ENCODE data around the gene TPSG1. TPM values are rescaled to one million over a fixed set of nuclear protein-coding genes. Genes with fewer than 3 reads are reported as not detected.

Gene TPSG1
- total and polyA plus RNA-seq, 10 of the 15 experiments (the other 5 are each of a cell fraction or from before 2014, with no cell fraction given), result not detected

DNA sequence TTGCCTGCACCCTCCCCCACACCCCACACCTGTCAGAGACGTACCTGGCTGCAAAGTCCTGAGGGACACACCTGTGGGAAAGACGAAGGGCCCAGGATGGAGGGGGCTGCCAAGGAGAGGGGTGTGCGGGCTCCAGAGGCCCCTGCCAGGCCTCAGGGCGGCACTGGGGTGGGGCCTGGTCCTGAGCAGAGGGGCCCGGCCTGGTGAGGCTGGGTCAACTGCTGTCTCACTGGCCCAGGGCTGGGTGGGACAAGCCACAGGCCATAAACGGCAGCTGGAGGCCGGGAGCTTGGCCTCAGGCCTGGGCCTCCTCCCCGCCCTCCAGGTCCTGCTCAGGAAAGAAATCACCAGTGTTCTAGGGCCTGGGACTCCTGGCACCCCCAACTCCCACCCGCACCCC is 510 bp downstream of the TPSG1 start (continued):
- TF ChIP-seq, protein P1, sequence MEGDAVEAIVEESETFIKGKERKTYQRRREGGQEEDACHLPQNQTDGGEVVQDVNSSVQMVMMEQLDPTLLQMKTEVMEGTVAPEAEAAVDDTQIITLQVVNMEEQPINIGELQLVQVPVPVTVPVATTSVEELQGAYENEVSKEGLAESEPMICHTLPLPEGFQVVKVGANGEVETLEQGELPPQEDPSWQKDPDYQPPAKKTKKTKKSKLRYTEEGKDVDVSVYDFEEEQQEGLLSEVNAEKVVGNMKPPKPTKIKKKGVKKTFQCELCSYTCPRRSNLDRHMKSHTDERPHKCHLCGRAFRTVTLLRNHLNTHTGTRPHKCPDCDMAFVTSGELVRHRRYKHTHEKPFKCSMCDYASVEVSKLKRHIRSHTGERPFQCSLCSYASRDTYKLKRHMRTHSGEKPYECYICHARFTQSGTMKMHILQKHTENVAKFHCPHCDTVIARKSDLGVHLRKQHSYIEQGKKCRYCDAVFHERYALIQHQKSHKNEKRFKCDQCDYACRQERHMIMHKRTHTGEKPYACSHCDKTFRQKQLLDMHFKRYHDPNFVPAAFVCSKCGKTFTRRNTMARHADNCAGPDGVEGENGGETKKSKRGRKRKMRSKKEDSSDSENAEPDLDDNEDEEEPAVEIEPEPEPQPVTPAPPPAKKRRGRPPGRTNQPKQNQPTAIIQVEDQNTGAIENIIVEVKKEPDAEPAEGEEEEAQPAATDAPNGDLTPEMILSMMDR (IDR thresholded peaks at IDR 0.05 in 2 of 3, conservative IDR thresholded peaks at IDR 0.05 in 1 of 3; ENCODE audit: control insufficient read depth in 2 of 3, extremely low read depth in 1 of 3, insufficient read depth in 1 of 3, low read depth in 3 of 3, low read length in 3 of 3), result no peak
- TF ChIP-seq NRF1 (conservative IDR thresholded peaks at IDR 0.05; ENCODE audit: low read depth, low read length) (no peak), TAF1 (IDR thresholded peaks at IDR 0.05; ENCODE audit: borderline replicate concordance, low read depth, low read length) (no peak), SUZ12 (IDR thresholded peaks at IDR 0.05; ENCODE audit: unreplicated experiment) (no peak), RBBP5 (conservative IDR thresholded peaks at IDR 0.05) (no peak), BMI1 (IDR thresholded peaks at IDR 0.05; ENCODE audit: borderline replicate concordance) (no peak)

DNA sequence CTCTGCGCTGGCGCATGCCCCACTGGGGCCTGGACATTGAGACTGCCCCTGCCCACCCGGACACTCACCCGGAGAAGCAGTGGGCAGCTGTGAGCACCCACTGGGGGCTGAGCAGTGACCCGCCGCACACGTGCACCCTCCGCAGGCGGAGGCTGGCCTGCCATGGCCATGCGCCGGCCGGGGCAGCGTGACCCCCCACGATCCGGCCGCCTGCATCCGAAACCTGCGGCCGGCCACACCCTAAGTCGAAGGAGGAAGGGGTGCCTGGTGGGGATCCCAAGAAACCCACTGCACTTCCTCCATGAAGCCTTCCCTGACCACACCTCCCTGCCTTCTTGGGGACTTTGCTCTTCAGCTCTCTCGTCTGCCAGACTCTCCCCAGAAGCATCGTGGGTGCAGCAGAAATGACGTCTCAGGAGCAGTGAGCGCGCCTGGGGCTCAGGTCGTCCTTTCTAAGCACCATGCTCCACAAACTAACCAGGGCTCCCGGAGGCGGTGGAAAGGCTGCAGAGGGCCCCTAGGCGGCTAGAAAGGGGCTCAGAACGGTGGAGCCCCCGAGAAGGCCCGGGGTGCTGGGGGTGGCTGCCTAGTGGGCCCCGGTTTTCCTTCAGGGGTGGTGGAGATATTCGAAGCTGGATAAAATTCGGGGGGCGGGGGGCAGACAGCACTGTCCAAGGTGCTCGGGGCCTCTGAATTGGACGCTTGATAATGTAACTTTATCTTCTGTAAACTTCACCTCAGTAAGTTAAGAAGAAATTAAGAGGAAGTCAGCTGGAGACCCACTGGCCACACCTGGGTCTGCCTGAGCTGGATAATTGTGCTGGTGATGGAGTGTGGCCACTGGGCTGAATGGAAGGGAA is 1.5 kb downstream of the TPSG1 start:
- RAD21 ChIA-PET (ENCODE audit: unreplicated experiment), result no interaction called here

More for the DNA sequence above, 1.5 kb downstream of the TPSG1 start:
- POLR2A ChIA-PET, result no interaction called here
- Histone ChIP-seq H3K4me3 (no peak overlapping the region), H3K9me3 (replicated peaks; ENCODE audit: control insufficient read depth, insufficient read depth, low read length) (no peaks in the 10 kb centered on the region), H3K9ac (ENCODE audit: control insufficient read depth, insufficient read depth, low read length) (no peak overlapping the region), H3K4me1 (ENCODE audit: control insufficient read depth, insufficient read depth, low read length) (no peaks in the 10 kb centered on the region), H3K27me3 (replicated peaks in 1 of 2; ENCODE audit: control insufficient read depth in 2 of 2, insufficient read depth in 2 of 2, low read length in 1 of 2) (no peaks in the 10 kb centered on the region; a peak in 1 of 4 replicates), H3K27ac (ENCODE audit: control insufficient read depth, insufficient read depth) (no peak overlapping the region), H3K36me3 (ENCODE audit: control insufficient read depth in 2 of 2, insufficient read depth in 2 of 2, low read length in 1 of 2) (no peaks in the 10 kb centered on the region), H3K4me2 (ENCODE audit: control insufficient read depth, insufficient read depth) (no peak overlapping the region), H3K79me2 (ENCODE audit: control insufficient read depth, insufficient read depth, low read length) (no peaks in the 10 kb centered on the region), H2AFZ (ENCODE audit: control insufficient read depth, low read depth, low read length) (no peak overlapping the region), H4K20me1 (ENCODE audit: control insufficient read depth, insufficient read depth) (no peaks in the 10 kb centered on the region)
- CTCF ChIA-PET, result interaction anchor here (0.6 kb wide), 1 partner anchor 171 kb away, joined by 3 read pairs; no protein-coding TSS in a partner anchor
- ATAC-seq (no peak), FAIRE-seq (no peak), DNase-seq (ENCODE audit: low read depth, low spot score) (no peak)
- SMC1A ChIA-PET (ENCODE audit: uncharacterized antibody, unreplicated experiment), result no interaction called here
- intact Hi-C loops (cut with micrococcal nuclease; ENCODE audit: unreplicated experiment), result no loop called here
- in situ Hi-C loops (cut with MboI), result no loop called here
- 39% methylated on average over 38 of the region's 38 CpGs for WGBS (ENCODE audit: insufficient coverage, insufficient replicate concordance, low lambda C conversion rate, missing lambda C conversion rate)
- BruUV-seq (replicated peaks), result no TSS peak
- TF ChIP-seq YY1 (IDR thresholded peaks at IDR 0.05; ENCODE audit: low read depth, low read length), result no peak
- no peak for TF ChIP-seq NFYB (IDR thresholded peaks at IDR 0.05; ENCODE audit: insufficient read depth, low read depth, low read length)
- no peak for TF ChIP-seq RELA (IDR thresholded peaks at IDR 0.05; ENCODE audit: borderline replicate concordance, partially characterized antibody)

All from GM12878 (cell line).